ENCODE measurements around the gene NSL1.
A peak's percentile ranks its signal among the peaks of the same experiment; 100 is the strongest.
"Not testable (repeated sequence)": the region's sequence is repeated elsewhere in the genome, so short reads cannot be mapped to it uniquely, and the experiment has no call there.

NSL1 gene

GRCh38 chr1:212716161-212716560 is 75.4 kb downstream of the NSL1 start:
- no peak overlapping the region for H3K4me3 ChIP-seq (ENCODE audit: low read length)
- no peaks in the 10 kb centered on the region for H3K36me3 ChIP-seq (ENCODE audit: control insufficient read depth, low read depth, low read length)
- no peaks in the 10 kb centered on the region for H3K27me3 ChIP-seq (ENCODE audit: control insufficient read depth, insufficient read depth, low read length)
- H3K9me3 ChIP-seq (ENCODE audit: control insufficient read depth, low read depth, low read length): no peaks in the 10 kb centered on the region
- no peaks in the 10 kb centered on the region for H3K4me1 ChIP-seq (ENCODE audit: control insufficient read depth, low read depth, low read length)
- H3K9ac ChIP-seq (ENCODE audit: low read length): no peak overlapping the region
- no peak overlapping the region for H3K27ac ChIP-seq (ENCODE audit: low read length)

DNA sequence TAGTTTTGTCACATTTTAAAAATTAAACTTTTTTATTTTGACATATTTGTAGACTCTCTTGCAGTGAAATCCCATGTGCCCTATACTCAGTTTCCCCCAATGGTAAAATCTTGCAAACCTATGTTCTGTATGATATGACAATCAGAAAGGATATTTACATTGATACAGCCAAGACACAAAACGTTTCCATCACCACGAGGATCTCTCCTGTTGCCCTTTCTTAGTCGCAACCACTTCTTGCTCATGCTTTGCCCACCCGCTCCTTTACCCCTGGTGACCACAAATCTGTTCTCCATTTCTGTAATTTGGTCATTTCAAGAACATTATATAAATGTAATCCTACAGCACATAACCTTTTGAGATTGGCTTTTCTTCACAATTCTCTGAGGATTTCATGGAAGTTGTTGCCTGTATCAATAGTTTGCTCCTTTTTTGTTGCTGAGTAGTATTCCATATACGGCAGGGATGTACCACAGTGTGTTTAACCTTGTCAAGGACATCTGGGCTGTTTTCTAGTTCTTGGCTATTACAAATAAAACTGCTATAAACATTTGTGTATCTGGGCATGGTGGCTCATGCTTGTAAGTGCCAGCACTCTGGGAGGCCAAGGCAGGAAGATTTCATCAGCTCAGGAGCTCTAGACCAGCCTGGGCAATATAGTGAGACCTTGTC is 78.0 kb downstream of the NSL1 start:
- Histone ChIP-seq H3K36me3 (ENCODE audit: control insufficient read depth, low read depth, low read length) (no peaks in the 10 kb centered on the region), H3K27ac (ENCODE audit: low read length) (no peak overlapping the region), H3K4me1 (ENCODE audit: control insufficient read depth, low read depth, low read length) (no peaks in the 10 kb centered on the region), H3K9me3 (ENCODE audit: control insufficient read depth, low read depth, low read length) (no peaks in the 10 kb centered on the region), H3K4me3 (ENCODE audit: low read length) (no peak overlapping the region), H3K9ac (ENCODE audit: low read length) (no peak overlapping the region), H3K27me3 (ENCODE audit: control insufficient read depth, insufficient read depth, low read length) (no peaks in the 10 kb centered on the region)

DNA sequence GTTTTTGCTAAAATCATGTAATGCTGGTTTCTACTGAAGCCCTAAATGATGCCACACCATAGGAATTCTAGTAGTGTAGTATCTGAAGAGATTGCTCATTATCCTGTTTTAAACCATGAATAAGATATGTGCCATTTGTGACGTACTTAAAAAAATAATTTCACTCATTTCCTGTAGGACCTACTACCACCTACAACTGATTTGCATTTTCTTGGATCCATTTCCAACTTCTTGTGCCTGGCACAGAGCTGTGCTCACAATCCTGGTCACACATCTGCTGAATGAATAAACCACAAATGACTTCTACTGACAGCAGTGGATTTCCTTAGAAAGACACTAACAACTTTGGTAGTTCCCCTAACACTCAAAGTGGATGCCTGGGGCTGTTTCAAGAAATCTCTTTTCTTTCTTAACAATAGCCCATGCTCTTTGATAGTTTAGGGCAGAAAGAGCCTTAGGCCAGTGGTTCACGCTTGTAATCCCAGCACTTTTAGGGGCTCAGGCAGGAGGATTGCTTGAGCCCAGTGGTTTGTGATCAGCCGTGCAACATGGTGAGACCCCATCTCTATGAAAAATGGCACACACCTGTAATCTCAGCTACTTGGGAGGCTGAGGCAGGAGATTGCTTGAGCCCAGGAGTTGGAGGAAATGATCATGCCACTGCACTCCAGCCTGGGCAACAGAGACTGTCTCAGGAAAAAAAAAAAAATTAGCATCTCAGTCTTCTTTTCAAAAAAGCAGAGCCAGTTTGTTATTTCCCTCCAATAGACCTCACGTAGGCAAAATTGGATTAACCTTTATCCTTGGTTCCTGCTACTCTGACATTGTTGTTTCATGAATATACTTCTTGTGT is 78.9 kb downstream of the NSL1 start:
- no peak overlapping the region for H3K9ac ChIP-seq (ENCODE audit: low read length)
- no peak overlapping the region for H3K4me3 ChIP-seq (ENCODE audit: low read length)
- no peaks in the 10 kb centered on the region for H3K4me1 ChIP-seq (ENCODE audit: control insufficient read depth, low read depth, low read length)
- no peaks in the 10 kb centered on the region for H3K9me3 ChIP-seq (ENCODE audit: control insufficient read depth, low read depth, low read length)
- H3K27me3 ChIP-seq (ENCODE audit: control insufficient read depth, insufficient read depth, low read length): no peaks in the 10 kb centered on the region
- H3K27ac ChIP-seq (ENCODE audit: low read length): no peak overlapping the region
- no peaks in the 10 kb centered on the region for H3K36me3 ChIP-seq (ENCODE audit: control insufficient read depth, low read depth, low read length)

- not testable (repeated sequence) for H3K9ac ChIP-seq (ENCODE audit: low read length); H3K27me3 ChIP-seq (ENCODE audit: control insufficient read depth, insufficient read depth, low read length); H3K27ac ChIP-seq (ENCODE audit: low read length); H3K36me3 ChIP-seq (ENCODE audit: control insufficient read depth, low read depth, low read length); H3K4me1 ChIP-seq (ENCODE audit: control insufficient read depth, low read depth, low read length); H3K4me3 ChIP-seq (ENCODE audit: low read length); H3K9me3 ChIP-seq (ENCODE audit: control insufficient read depth, low read depth, low read length)
Measured at GRCh38 chr1:212711974-212712373, 79.6 kb downstream of the NSL1 start.

DNA sequence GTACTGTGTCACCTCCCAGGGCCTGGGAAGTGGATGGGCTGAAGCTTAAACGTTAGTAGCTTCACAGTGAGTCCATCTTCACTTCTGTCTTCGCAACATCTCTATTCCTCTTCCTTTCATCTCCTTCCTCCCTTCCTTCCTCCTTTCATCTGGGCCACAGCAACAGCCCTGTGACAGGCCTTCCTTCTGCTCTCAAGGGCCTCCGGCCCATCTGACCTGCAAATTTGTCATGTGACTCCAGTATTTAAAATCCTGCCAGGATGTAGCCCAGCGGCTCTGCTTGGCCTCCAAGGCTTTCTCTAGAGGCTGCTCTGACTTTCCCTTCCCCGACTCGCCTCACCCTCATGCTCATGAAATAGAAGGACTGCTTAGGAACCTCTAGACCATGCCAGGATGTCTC is 81.0 kb downstream of the NSL1 start:
- no peaks in the 10 kb centered on the region for H3K27me3 ChIP-seq (ENCODE audit: control insufficient read depth, insufficient read depth, low read length)
- H3K4me3 ChIP-seq (ENCODE audit: low read length): no peak overlapping the region
- H3K36me3 ChIP-seq (ENCODE audit: control insufficient read depth, low read depth, low read length): no peaks in the 10 kb centered on the region
- no peaks in the 10 kb centered on the region for H3K4me1 ChIP-seq (ENCODE audit: control insufficient read depth, low read depth, low read length)
- H3K9me3 ChIP-seq (ENCODE audit: control insufficient read depth, low read depth, low read length): no peaks in the 10 kb centered on the region
- no peak overlapping the region for H3K9ac ChIP-seq (ENCODE audit: low read length)
- H3K27ac ChIP-seq (ENCODE audit: low read length): no peak overlapping the region

- Histone ChIP-seq H3K27ac (ENCODE audit: low read length) (no peak overlapping the region), H3K9me3 (ENCODE audit: control insufficient read depth, low read depth, low read length) (no peaks in the 10 kb centered on the region), H3K27me3 (ENCODE audit: control insufficient read depth, insufficient read depth, low read length) (peaks cover 45% of the 10 kb centered on the region), H3K4me3 (ENCODE audit: low read length) (no peak overlapping the region), H3K9ac (ENCODE audit: low read length) (no peak overlapping the region), H3K36me3 (ENCODE audit: control insufficient read depth, low read depth, low read length) (no peaks in the 10 kb centered on the region), H3K4me1 (ENCODE audit: control insufficient read depth, low read depth, low read length) (no peaks in the 10 kb centered on the region)
Measured at GRCh38 chr1:212703991-212704564, 87.5 kb downstream of the NSL1 start.

- no peak overlapping the region for H3K9ac ChIP-seq (ENCODE audit: low read length)
- no peaks in the 10 kb centered on the region for H3K36me3 ChIP-seq (ENCODE audit: control insufficient read depth, low read depth, low read length)
- no peaks in the 10 kb centered on the region for H3K9me3 ChIP-seq (ENCODE audit: control insufficient read depth, low read depth, low read length)
- H3K27me3 ChIP-seq (ENCODE audit: control insufficient read depth, insufficient read depth, low read length): peaks cover 59% of the 10 kb centered on the region
- H3K4me1 ChIP-seq (ENCODE audit: control insufficient read depth, low read depth, low read length): no peaks in the 10 kb centered on the region
- H3K4me3 ChIP-seq (ENCODE audit: low read length): no peak overlapping the region
- no peak overlapping the region for H3K27ac ChIP-seq (ENCODE audit: low read length)
Measured at GRCh38 chr1:212702672-212703071, 88.9 kb downstream of the NSL1 start.

GRCh38 chr1:212701910-212702309 is 89.7 kb downstream of the NSL1 start:
- Histone ChIP-seq H3K4me1 (ENCODE audit: control insufficient read depth, low read depth, low read length) (no peaks in the 10 kb centered on the region), H3K36me3 (ENCODE audit: control insufficient read depth, low read depth, low read length) (no peaks in the 10 kb centered on the region), H3K9me3 (ENCODE audit: control insufficient read depth, low read depth, low read length) (no peaks in the 10 kb centered on the region), H3K4me3 (ENCODE audit: low read length) (no peak overlapping the region), H3K27ac (ENCODE audit: low read length) (no peak overlapping the region), H3K27me3 (ENCODE audit: control insufficient read depth, insufficient read depth, low read length) (peaks cover 67% of the 10 kb centered on the region), H3K9ac (ENCODE audit: low read length) (no peak overlapping the region)

DNA sequence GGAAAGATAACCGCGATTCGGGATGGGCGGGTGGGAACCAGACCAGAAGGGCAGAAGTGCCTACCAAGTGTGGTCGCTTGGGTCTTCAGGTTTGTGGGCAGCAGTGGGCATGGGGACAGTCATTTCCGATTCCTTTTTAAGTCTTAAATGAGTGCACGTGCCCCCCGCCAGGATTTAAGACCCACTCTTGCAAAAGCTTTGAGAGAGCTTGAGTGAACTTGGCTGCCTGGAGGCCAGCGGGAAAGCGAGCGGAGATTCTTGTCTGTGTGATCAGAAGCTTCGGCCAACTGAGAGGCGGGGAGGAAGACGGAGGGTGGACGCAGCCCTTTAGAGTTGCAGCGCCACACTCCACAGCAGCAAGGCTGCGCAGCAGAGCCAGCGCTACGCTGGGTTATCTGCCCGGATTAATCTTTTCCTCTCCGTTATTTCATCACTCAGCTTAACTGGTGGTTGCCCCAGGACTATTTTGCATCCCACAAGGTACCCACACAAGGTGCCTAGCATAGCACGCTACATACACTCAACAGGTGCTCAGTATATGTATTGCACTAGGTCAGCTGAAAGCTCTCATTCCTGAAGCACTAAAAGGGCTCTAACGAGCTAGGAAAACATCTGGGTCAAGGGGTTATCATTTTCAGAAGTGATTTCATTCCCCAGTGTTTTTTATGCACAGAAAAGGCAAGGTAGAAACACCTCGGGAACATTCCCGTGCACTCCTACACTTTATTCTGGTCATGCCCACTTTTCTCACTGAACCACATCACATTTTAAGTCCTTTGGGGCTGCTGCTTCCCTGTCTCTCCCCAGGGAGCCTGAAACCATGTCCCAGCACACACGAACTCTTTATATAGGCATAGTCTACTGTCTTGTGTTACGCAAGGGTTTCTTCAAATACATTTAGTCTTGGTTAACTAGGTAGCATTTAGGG is 90.4 kb downstream of the NSL1 start:
- H3K36me3 ChIP-seq (ENCODE audit: control insufficient read depth, low read depth, low read length): no peaks in the 10 kb centered on the region
- H3K4me1 ChIP-seq (ENCODE audit: control insufficient read depth, low read depth, low read length): no peaks in the 10 kb centered on the region
- H3K27ac ChIP-seq (ENCODE audit: low read length): no peak overlapping the region
- H3K9me3 ChIP-seq (ENCODE audit: control insufficient read depth, low read depth, low read length): no peaks in the 10 kb centered on the region
- no peak overlapping the region for H3K9ac ChIP-seq (ENCODE audit: low read length)
- H3K4me3 ChIP-seq (ENCODE audit: low read length): peak overlapping the region; percentile 44
- H3K27me3 ChIP-seq (ENCODE audit: control insufficient read depth, insufficient read depth, low read length): peaks cover 71% of the 10 kb centered on the region

GRCh38 chr1:212700223-212700891 is 91.2 kb downstream of the NSL1 start:
- no peak overlapping the region for H3K27ac ChIP-seq (ENCODE audit: low read length)
- peak overlapping the region; percentile 44 for H3K4me3 ChIP-seq (ENCODE audit: low read length)
- no peaks in the 10 kb centered on the region for H3K9me3 ChIP-seq (ENCODE audit: control insufficient read depth, low read depth, low read length)
- H3K4me1 ChIP-seq (ENCODE audit: control insufficient read depth, low read depth, low read length): no peaks in the 10 kb centered on the region
- H3K36me3 ChIP-seq (ENCODE audit: control insufficient read depth, low read depth, low read length): no peaks in the 10 kb centered on the region
- H3K27me3 ChIP-seq (ENCODE audit: control insufficient read depth, insufficient read depth, low read length): peaks cover 71% of the 10 kb centered on the region
- no peak overlapping the region for H3K9ac ChIP-seq (ENCODE audit: low read length)
